HG03045 (cell line): ENCODE measurements around the gene ARHGAP9.
"Not testable (repeated sequence)": the region's sequence is repeated elsewhere in the genome, so short reads cannot be mapped to it uniquely, and the experiment has no call there.

Source experiments
- ATAC-seq: cut with Tn5 transposase; IDR thresholded peaks from one replicate; pipeline ENCODE4 v1.9.1; 2021; ENCODE audit warnings: mild to moderate bottlenecking, moderate library complexity; ENCODE audit not compliant: unreplicated experiment

The ARHGAP9 gene

DNA sequence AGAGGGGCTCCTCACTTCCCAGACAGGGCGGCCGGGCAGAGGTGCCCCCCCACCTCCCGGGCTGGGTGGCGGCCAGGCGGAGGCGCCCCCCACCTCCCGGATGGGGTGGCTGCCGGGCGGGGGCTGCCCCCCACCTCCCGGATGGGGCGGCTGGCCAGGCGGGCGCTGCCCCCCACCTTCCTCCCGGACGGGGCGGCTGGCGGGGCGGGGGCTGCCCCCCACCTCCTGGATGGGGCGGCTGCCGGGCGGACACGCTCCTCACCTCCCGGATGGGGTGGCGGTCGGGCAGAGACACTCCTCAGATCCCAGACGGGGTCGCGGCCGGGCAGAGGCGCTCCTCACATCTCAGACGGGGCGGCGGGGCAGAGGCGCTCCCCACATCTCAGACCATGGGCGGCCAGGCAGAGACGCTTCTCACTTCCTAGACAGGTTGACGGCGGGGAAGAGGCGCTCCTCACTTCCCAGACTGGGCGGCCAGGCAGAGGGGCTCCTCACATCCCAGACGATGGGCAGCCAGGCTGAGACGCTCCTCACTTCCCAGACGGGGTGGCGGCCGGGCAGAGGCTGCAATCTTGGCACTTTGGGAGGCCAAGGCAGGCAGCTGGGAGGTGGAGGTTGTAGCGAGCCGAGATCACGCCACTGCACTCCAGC is 15.5 kb upstream of the ARHGAP9 start:
- not testable (repeated sequence) for ATAC-seq

- no peak for ATAC-seq
These were observed 12.0 kb upstream of the ARHGAP9 start for GRCh38 chr12:57491393-57492280.

- ATAC-seq: no peak
These were observed 10.5 kb upstream of the ARHGAP9 start for GRCh38 chr12:57490126-57490525.

DNA sequence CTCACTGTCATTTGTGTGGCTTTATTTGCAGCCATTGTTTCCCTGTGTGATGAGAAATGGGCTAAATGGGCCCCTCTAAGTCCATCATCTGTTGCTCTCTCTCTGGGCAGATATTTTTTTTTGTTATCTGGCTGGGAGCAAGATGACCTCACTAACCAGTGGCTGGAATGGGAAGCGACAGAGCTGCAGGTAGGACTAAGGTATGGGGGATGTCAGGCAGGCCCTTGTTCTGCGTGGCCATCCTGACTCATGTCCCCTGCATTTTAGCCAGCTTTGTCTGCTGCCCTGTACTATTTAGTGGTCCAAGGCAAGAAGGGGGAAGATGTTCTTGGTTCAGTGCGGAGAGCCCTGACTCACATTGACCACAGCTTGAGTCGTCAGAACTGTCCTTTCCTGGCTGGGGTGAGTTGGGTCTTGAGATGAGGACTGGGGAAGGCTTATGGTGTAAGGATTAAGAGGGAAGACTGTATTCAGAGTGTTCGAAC is 9.5 kb upstream of the ARHGAP9 start:
- ATAC-seq: no peak

- peak; percentile 17 for ATAC-seq
These were observed 8.9 kb upstream of the ARHGAP9 start for GRCh38 chr12:57488402-57489156.

DNA sequence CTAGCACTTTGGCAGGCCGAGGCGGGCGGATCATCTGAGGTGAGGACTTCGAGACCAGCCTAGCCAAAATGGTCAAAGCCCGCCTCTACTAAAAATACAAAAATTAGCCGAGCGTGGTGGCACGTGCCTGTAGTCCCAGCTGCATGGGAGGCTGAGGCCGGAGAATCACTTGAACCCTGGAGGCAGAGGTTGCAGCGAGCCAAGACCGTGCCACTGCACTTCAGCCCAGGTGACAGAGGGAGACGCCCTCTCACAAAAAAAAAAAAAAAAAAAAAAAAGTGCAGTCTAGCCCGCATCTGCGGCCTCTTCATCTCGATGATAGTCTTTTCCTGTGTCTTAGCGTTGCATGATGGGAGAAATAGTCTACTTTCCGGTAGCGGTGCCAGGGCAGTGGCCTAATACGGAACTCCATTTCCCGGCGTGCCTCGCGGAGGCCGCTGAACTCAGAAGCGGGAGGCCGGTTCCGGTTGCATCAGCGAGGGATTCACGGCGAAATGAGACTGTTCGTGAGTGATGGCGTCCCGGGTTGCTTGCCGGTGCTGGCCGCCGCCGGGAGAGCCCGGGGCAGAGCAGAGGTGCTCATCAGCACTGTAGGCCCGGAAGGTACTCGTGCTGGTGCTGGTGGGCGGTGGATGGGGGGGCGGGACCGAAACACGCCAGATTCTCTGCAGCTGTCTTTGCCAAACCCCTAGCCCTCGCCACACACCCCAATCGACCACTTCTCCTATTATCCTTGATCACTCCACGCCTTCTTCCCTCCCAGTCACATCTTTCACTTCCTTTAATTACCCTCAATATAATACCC is 8.1 kb upstream of the ARHGAP9 start, which contains the start of gene MARS1:
MARS1 (plus strand) TSS at position 472 of the 805 bp plus-strand sequence; CDS start at position 495, 23 bp downstream.
- peak; percentile 95 for ATAC-seq

DNA sequence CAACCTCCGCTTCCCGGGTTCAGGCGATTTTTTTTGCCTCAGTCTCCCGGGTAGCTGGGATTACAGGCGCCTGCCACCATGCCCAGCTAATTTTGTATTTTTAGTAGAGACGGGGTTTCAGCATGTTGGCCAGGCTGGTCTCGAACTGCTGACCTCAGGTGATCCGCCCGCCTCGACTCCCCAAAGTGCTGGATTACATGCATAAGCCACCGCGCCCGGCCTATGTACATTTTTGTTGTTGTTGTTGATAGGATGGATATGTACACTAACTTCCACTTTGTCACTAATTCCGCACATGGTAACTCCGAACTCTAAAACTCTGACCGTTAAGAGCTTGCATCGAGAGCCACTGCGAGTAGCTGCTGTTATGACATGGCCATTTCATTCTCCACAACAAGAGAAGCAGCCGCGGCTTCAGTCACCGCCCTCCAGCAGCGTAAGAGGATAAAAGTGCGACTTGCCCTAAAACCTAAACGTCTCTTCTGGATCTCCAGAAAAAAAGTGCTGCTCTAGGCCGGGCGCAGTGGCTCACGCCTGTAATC is 7.5 kb upstream of the ARHGAP9 start:
- ATAC-seq: no peak

DNA sequence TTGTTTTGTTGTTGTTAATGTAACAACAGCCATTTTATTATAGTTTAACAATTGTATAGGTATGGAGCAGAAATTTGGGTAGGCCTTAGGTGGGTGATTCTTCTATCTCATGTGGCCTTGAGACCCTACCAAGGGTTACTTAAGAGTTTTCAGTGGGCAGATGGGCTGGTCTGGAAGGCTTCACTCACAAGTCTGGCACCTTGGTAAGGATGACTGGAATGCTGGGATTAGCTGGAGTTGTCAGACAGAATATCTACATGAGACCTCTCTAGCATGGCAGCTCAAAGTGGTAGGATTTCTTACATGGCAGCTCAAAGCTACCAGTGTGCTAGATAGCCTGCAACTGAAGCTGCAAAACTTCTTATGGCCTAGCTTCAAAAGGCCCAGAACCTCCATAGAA is 6.0 kb upstream of the ARHGAP9 start:
- no peak for ATAC-seq

GRCh38 chr12:57483466-57483865 is 3.8 kb upstream of the ARHGAP9 start:
- ATAC-seq: no peak

- ATAC-seq: no peak
These were observed 2.0 kb upstream of the ARHGAP9 start for GRCh38 chr12:57481671-57482070.

GRCh38 chr12:57479043-57479375 is 657 bp downstream of the ARHGAP9 start:
- ATAC-seq: no peak

GRCh38 chr12:57477710-57478681 is 1.7 kb downstream of the ARHGAP9 start:
- ATAC-seq: peak; percentile 34

DNA sequence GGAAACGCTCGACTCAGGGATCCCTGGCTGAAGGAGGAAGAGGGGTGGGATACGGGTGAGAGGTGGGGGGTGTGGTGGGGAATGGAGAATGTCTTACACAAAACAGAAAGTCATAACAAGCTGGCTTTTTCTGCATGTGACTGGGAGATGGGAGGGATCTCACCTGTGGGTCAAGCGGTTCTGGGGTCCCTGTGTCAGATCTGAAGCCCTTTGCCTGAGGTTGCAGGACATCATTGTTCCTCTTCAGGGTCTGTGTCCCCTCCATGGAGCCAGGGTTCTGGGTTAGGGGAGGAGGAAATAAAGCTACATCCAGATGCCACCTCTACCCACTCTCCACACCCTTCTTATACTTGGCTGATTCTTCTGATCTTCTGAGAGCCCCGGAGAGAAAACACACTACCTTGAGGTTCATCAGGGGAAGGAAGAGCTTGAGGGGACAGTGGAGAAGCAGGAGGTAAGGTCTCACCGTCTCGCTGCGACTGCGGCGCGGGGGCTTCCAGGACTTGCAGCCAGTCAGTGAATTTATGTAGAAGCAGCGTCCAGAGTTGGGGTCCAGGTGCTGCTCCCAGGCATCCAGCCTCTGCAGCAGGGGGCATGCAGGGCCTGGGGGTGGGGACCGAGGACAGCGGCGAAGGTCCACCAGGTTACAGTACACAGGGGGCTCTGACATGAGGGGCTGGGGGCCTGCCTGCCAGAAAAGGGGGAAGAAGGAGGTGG is 2.5 kb downstream of the ARHGAP9 start:
- no peak for ATAC-seq

DNA sequence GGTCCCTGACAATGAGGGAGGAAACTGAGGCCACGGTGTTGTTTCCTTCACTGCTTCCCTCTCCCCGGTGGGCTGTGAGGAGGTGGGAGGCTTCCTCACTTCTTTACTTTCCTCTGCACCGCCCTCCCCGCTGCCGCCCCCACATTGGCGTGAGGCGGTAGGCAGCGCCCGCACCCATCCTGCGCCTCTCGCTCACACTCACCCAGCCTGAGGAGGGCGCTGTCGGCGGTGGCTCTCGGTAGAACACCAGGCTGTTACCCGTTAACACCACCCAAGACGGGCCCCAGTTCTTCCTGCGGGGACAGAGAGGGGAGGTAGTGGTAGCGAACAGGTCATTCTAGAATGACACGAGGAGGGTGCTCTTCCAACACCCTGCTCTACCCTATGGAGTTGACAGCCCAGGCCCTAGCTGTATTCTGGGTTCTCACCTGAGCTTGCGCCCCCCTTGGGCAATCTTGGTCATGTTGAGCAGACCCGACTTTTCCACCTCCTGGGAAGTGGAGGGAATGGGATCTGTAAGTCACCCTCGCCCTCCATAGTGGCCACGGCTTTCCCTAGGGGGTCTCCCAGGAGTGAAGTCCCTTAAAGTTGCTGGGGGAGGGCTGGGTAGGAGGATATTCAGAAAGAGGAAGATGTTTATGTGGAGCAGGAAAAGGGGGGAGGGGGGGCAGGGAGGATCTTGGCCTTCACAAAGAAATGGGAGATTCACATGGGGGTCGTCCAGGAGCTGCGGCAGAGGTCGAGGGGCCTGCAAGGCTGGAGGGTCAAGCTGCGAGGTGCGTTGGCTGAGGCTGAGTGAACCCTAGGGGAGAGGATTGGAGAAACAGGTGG is 3.3 kb downstream of the ARHGAP9 start:
- no peak for ATAC-seq

- no peak for ATAC-seq
These were observed 4.2 kb downstream of the ARHGAP9 start for GRCh38 chr12:57475271-57476161.

GRCh38 chr12:57474862-57475261 is 4.8 kb downstream of the ARHGAP9 start:
- no peak for ATAC-seq

GRCh38 chr12:57474430-57474829 is 5.2 kb downstream of the ARHGAP9 start:
- ATAC-seq: no peak
